ENCODE measurements around the gene PTPRA.

DNA sequence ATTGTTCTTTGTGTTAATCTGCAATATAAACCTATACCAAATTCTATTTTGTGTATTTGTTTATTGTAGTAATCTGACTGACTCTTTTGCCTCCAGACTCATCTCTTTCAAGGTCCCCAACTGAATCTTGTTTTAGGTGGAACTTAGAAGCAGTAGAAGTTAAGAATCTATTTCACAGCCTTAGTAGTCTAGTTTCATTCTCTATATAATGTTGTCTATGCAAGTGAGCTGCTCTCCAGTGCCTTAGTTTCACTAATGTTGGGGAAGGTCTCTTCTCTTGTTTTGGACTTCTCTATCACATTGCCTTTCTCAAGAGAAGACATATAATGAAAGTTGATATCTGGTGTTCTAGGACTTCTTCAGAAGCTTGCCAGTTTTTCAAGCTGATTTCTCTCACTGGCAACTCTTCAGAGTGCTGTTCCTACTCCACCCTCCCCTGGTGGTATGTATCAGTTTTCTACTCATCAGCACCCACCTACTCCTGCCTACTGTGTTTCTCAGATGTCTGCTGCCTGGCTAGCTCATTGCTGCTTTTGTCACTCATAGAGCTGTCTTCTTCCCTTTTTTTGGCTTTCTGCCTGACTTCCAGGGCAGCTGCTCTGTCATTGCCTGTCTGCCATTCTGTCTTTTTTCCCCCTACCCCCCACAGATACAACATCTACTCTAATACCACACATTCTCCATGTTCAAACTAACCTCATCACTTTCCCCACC, 82.1 kb downstream of the PTPRA start:
- TF ChIP-seq POLR2A (IDR thresholded peaks at IDR 0.05) = no peak
- TF ChIP-seq, protein P1, sequence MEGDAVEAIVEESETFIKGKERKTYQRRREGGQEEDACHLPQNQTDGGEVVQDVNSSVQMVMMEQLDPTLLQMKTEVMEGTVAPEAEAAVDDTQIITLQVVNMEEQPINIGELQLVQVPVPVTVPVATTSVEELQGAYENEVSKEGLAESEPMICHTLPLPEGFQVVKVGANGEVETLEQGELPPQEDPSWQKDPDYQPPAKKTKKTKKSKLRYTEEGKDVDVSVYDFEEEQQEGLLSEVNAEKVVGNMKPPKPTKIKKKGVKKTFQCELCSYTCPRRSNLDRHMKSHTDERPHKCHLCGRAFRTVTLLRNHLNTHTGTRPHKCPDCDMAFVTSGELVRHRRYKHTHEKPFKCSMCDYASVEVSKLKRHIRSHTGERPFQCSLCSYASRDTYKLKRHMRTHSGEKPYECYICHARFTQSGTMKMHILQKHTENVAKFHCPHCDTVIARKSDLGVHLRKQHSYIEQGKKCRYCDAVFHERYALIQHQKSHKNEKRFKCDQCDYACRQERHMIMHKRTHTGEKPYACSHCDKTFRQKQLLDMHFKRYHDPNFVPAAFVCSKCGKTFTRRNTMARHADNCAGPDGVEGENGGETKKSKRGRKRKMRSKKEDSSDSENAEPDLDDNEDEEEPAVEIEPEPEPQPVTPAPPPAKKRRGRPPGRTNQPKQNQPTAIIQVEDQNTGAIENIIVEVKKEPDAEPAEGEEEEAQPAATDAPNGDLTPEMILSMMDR (IDR thresholded peaks at IDR 0.05) = no peak
